Stimulated activated effector memory CD8-positive, alpha-beta T cell treated with anti-CD3 and anti-CD28 coated beads, Interleukin-12 subunit alpha, Interleukin-12 subunit beta, amount 100 ng/mL, for 72 hours (primary cell): Measurements from ENCODE around the gene TPK1.
"Not testable (repeated sequence)": the region's sequence is repeated elsewhere in the genome, so short reads cannot be mapped to it uniquely, and the experiment has no call there.

Source experiments
- ATAC-seq: fragments of 150-1000 bp; cut with Tn5 transposase; 2 replicates; pipeline ENCODE4 v1.10.0; 2021
- DNase-seq, 2 donors: peaks; one replicate each; pipeline ENCODE4 v3.0.0; 2021 to 2022; ENCODE audit warnings: low spot score in 2 of 2
- H3K27ac Mint-ChIP-seq: one replicate; pipeline ENCODE4 v1.8.0; 2022; ENCODE audit warnings: mild to moderate bottlenecking, mixed read lengths
- H3K36me3 Mint-ChIP-seq: one replicate; pipeline ENCODE4 v1.8.0; 2022; ENCODE audit warnings: mild to moderate bottlenecking, mixed read lengths
- H3K4me1 Mint-ChIP-seq: one replicate; pipeline ENCODE4 v1.8.0; 2022; ENCODE audit warnings: mixed read lengths
- H3K4me3 Mint-ChIP-seq: one replicate; pipeline ENCODE4 v1.8.0; 2022; ENCODE audit warnings: mild to moderate bottlenecking, mixed read lengths
- H3K9me3 Mint-ChIP-seq: one replicate; pipeline ENCODE4 v1.8.0; 2022; ENCODE audit warnings: mixed read lengths

TPK1 gene

DNA sequence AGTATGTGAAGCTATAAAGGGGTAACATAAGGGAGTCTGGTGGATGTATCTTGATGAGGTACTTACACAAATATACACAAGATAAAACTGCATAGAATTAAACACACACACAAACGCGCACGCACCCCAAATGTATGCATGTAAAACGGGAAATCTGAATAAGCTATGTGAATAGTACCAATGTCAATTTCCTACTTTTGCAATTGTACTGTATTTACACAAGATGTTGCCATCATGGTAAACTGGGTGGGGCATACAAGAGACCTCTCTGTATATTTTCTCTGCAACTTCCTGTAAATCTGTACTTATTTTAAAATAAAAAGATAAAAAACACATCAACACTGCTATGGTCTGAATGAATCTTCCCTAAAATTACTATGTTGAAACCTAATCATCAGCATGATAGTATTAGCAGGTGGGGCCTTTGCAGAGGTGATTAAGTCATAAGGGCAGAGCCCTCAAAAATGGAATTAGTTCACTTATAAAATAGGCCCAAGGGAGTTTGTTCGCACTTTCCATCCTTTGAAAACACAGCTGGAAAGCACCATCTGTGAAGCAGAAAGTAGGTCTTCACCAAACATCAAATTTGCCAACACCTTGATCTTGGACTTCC is 30.1 kb downstream of the TPK1 start:
- no peak overlapping the region for H3K27ac Mint-ChIP-seq
- peaks cover 8% of the 10 kb centered on the region for H3K4me1 Mint-ChIP-seq
- H3K36me3 Mint-ChIP-seq: no peaks in the 10 kb centered on the region
- no peak overlapping the region for H3K4me3 Mint-ChIP-seq
- ATAC-seq: no peak
- DNase-seq: no peak
- H3K9me3 Mint-ChIP-seq: no peaks in the 10 kb centered on the region

DNA sequence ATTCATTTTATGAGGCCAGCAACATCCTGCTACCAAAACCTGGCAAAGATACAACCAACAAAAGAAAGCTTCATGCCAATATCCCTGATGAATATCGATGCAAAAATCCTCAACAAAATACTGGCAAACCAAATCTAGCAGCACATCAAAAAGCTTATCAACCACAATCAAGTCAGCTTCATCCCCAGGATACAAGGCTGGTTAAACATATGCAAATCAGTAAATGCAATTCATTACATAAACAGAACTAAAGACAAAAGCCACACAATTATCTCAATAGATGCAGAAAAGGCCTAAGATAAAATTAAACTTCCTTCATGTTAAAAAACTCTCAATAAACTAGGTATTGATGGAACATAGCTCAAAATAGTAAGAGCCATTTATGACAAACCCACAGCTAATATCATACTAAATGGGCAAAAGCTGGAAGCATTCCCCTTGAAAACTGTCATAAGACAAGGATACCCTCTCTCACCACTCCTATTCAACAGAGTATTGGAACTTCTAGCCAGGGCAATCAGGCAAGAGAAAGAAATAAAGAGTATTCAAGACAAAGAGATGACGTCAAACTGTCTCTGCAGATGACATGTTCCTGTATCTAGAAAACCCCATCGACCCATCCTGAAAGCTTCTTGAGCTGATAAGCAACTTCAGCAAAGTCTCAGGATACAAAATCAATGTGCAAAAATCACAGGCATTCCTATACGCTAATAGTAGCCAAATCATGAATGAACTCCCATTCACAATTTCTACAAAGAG is 35.0 kb downstream of the TPK1 start:
- not testable (repeated sequence) for H3K4me3 Mint-ChIP-seq, DNase-seq, H3K36me3 Mint-ChIP-seq, H3K9me3 Mint-ChIP-seq, H3K27ac Mint-ChIP-seq, ATAC-seq
- peaks cover 20% of the 10 kb centered on the region for H3K4me1 Mint-ChIP-seq

DNA sequence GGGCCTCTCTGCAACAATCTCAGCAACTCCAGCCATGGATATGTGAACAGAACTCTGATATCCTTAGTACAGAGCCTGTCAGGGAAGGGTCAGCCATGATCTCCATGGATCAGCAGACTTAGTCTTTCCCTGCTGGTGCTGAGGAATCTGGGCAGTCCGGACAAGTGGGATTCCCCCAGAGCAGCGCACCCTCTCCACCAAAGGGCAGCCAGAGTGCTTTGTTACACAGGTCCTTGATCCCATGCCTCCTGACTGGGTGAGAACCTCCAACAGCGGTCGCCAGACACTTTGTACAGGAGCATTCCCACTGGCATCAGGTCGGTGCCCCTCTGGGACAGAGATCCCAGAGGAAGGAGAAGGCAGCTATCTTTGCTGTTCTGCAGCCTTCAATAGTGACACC is 38.9 kb downstream of the TPK1 start:
- H3K9me3 Mint-ChIP-seq: peaks cover 4% of the 10 kb centered on the region
- ATAC-seq (no peak), DNase-seq (no peak)
- H3K4me1 Mint-ChIP-seq: peaks cover 25% of the 10 kb centered on the region
- no peak overlapping the region for H3K27ac Mint-ChIP-seq
- H3K36me3 Mint-ChIP-seq: no peaks in the 10 kb centered on the region
- H3K4me3 Mint-ChIP-seq: no peak overlapping the region

DNA sequence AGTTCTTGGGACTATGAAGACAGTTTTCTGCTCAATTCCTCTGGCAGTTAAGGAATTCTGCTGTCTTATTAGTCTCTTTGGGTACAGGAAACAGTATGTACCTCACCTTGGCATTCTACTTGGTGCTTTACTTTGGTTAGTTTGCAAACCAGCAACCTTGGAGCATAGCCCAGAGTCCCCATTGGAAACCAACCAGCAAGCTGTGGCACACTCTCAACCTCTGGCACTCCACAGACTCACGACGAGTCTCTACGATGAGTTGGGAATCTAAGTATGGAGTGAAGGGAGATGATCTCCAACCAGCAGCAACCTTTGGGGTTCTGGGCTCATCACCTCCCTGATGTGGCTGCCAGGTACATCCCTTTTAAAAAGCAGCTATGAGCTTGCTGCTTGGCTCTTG is 43.8 kb downstream of the TPK1 start:
- no peaks in the 10 kb centered on the region for H3K36me3 Mint-ChIP-seq
- H3K9me3 Mint-ChIP-seq: no peaks in the 10 kb centered on the region
- no peak for ATAC-seq
- H3K4me1 Mint-ChIP-seq: peaks cover 6% of the 10 kb centered on the region
- no peak overlapping the region for H3K27ac Mint-ChIP-seq
- no peak for DNase-seq
- H3K4me3 Mint-ChIP-seq: no peak overlapping the region

DNA sequence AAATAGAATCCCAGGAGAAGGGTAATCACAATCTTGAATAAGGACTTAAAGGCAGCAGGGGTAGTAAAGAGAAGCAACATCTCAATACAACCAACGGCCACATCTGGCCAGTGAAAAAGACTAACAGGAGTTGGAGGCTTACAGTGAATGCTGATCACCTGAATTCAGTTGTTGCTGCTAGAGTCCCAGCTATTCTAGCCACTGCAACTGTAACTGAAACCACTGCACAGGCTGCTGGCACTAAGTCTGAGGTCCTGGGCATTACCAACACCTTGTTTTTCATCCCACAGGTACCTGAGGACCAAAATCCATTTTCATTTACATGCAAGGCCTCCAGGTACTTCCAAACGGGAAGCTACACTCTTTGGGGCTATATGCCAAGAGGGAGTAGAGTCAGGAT is 44.4 kb downstream of the TPK1 start:
- Mint-ChIP-seq H3K4me3 (no peak overlapping the region), H3K4me1 (peaks cover 6% of the 10 kb centered on the region), H3K27ac (peak overlapping the region; percentile 43), H3K9me3 (no peaks in the 10 kb centered on the region), H3K36me3 (no peaks in the 10 kb centered on the region)
- DNase-seq (no peak), ATAC-seq (no peak)

DNA sequence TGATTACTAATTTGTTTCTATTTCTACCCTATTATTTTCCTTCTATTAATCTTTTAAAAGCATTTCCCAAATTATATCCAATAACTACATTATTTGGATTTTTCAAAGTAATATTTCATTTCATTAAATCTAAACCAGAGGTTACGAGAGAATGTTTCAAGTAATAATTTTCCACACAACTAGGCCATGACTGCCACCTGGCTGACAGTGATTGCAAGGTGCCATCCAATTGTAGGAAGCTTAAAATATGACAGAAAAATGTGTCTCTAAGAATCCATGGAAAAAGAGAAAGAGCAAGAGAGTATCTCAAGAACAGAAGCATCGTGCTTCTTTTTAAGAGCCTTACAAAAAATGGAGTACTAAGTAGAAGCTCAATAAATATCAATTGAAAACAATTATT is 48.7 kb downstream of the TPK1 start:
- no peaks in the 10 kb centered on the region for H3K4me1 Mint-ChIP-seq
- ATAC-seq: no peak
- H3K36me3 Mint-ChIP-seq: no peaks in the 10 kb centered on the region
- no peak overlapping the region for H3K27ac Mint-ChIP-seq
- H3K9me3 Mint-ChIP-seq: no peaks in the 10 kb centered on the region
- H3K4me3 Mint-ChIP-seq: no peak overlapping the region
- no peak for DNase-seq

DNA sequence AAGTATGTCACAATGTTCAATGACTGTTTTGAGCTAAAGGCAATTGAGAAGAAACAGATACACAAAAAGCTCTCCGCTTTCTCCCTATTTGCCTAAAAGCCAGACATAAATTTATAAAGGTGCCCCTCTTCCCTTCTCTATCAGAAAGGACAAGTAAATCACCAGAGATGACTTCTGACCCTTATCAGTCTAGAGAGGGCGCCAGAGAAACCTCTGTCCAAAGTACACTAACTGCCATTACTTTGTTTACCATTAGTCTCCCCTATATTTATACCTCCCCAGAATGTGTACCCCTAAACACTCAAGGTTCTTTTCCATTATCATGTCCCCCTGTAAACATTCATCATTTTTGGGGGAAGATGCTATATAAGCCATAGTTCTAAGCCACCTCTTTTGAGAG is 49.3 kb downstream of the TPK1 start:
- Mint-ChIP-seq H3K36me3 (no peaks in the 10 kb centered on the region), H3K9me3 (no peaks in the 10 kb centered on the region), H3K4me1 (no peaks in the 10 kb centered on the region), H3K27ac (no peak overlapping the region), H3K4me3 (no peak overlapping the region)
- DNase-seq (no peak), ATAC-seq (peak; percentile 62)

DNA sequence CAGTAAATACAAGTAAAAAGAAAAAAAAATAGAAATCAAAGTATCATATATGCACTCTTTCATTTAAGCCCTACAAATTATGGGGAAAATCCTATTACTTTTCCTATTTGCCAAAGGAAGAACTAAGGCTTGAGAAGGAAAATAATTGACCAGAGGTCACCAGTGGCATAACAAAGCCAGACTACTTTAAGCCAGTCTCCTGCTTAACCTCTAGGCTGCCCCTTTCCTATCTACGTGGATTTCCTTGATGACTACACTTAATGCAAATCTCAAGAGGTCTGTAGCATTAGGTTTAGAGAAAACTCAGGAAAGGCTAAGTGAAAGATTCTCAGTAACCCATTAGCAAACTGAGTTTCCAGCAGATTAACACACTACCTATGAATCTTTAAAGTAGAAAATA is 49.8 kb downstream of the TPK1 start:
- no peak overlapping the region for H3K4me3 Mint-ChIP-seq
- ATAC-seq (no peak), DNase-seq (no peak)
- H3K9me3 Mint-ChIP-seq: no peaks in the 10 kb centered on the region
- H3K27ac Mint-ChIP-seq: no peak overlapping the region
- no peaks in the 10 kb centered on the region for H3K4me1 Mint-ChIP-seq
- no peaks in the 10 kb centered on the region for H3K36me3 Mint-ChIP-seq

DNA sequence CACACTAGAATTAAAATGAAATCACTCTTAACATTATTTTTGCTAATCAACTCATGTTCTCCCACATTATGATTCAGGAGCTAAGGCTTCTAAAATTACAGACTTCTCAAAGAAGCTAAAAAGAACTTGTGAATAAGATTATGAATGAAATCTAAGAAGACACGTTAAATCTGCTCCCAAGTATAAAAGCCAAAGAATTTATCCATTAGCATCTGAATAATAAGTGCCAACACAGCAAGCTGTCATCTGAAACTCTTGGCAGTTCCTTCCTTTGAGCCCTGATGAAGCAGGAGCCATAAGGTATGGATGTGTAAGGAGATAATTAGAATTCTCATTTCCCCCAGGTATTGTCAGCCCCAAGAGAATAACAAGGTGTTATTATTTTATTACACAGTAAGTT is 50.3 kb downstream of the TPK1 start:
- DNase-seq: no peak
- H3K4me1 Mint-ChIP-seq: no peaks in the 10 kb centered on the region
- no peak overlapping the region for H3K27ac Mint-ChIP-seq
- H3K36me3 Mint-ChIP-seq: no peaks in the 10 kb centered on the region
- no peaks in the 10 kb centered on the region for H3K9me3 Mint-ChIP-seq
- ATAC-seq: no peak
- no peak overlapping the region for H3K4me3 Mint-ChIP-seq

DNA sequence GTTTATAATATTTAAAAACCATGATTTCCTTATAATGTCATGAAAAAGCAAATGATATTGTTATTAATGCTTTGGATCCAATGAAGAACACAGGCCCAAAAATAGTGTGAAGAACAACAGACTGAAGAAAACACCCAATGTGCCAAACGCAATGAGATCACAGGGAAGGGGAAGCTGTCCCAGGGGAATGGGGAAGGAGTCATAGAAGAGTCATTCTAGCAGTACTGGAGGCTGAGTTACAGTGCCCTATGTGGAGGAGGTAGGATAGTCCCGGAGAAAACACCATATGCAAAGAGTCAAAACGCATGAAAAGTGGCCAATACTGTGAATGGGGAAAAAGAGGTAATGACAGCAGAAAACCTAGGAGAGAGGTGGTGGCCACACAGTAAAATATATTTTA is 50.9 kb downstream of the TPK1 start:
- Mint-ChIP-seq H3K4me3 (no peak overlapping the region), H3K36me3 (no peaks in the 10 kb centered on the region), H3K4me1 (no peaks in the 10 kb centered on the region), H3K27ac (no peak overlapping the region), H3K9me3 (no peaks in the 10 kb centered on the region)
- no peak for DNase-seq
- ATAC-seq: no peak

DNA sequence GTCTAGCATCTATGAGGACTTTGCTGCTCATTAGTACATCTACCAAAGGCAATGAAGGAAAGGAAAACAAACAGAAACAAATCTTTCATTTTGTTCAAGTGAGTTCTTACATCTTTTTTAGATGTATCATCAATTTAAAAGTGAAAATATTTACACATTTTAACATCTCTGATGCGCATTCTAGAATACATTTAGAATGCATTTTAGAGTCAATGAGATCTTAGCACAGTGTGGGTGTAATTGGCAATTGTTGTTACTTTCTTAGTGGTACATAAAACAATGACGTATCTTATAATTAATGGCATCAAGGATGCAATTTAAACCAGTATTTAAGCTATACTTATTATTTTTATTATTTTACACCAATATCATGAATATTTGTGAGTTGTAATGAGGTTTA is 51.4 kb downstream of the TPK1 start:
- Mint-ChIP-seq H3K36me3 (no peaks in the 10 kb centered on the region), H3K27ac (no peak overlapping the region)
- ATAC-seq: no peak

DNA sequence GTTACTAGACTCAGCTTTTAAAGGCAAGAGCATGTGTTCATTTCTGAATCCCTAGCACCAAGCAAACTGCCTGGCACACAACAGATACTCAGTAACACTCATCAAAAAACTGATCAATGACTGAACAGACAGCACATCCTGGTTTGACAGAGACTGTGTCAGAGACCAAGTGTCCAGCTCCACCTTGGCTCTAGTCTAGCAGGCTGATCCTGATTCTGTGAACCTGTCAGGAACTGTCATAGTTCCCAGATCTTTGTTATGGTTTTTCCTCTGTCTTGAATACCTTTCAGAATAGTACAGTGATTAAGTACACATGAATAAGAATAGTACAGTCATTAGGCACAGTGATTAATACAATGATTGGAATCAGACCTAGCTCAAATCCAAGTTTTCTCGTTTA is 53.0 kb downstream of the TPK1 start:
- H3K4me3 Mint-ChIP-seq: no peak overlapping the region
- ATAC-seq: no peak
- H3K36me3 Mint-ChIP-seq: no peaks in the 10 kb centered on the region
- no peaks in the 10 kb centered on the region for H3K4me1 Mint-ChIP-seq
- no peak for DNase-seq
- H3K27ac Mint-ChIP-seq: no peak overlapping the region
- no peaks in the 10 kb centered on the region for H3K9me3 Mint-ChIP-seq

More for the DNA sequence above, 51.4 kb downstream of the TPK1 start:
- H3K9me3 Mint-ChIP-seq: no peaks in the 10 kb centered on the region
- H3K4me3 Mint-ChIP-seq: no peak overlapping the region
- DNase-seq: no peak
- H3K4me1 Mint-ChIP-seq: no peaks in the 10 kb centered on the region

DNA sequence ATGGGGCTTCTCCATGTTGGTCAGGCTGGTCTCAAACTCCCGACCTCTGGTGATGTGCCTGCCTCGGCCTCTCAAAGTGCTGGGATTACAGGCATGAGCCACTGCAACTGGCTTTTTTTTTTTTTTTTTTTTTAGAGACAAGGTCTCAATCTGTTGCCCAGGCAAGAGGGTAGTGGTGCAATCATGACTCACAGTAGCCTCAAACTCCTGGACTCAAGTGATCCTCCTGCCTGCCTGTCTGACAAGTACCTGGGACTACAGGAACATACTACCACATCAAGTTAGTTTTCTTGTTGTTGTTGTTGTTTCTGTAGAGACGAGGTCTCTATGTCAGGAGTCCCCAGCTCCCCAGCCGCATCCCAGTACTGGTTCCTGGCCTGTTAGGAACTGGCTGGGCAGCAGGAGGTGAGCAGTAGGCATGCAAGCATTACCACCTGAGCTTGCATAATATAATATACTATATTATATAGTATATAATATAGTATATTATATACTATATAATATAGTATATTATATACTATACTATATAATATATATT is 55.7 kb downstream of the TPK1 start:
- H3K27ac Mint-ChIP-seq: no peak overlapping the region
- no peaks in the 10 kb centered on the region for H3K9me3 Mint-ChIP-seq
- ATAC-seq (no peak), DNase-seq (no peak)
- no peaks in the 10 kb centered on the region for H3K4me1 Mint-ChIP-seq
- no peak overlapping the region for H3K4me3 Mint-ChIP-seq
- no peaks in the 10 kb centered on the region for H3K36me3 Mint-ChIP-seq

DNA sequence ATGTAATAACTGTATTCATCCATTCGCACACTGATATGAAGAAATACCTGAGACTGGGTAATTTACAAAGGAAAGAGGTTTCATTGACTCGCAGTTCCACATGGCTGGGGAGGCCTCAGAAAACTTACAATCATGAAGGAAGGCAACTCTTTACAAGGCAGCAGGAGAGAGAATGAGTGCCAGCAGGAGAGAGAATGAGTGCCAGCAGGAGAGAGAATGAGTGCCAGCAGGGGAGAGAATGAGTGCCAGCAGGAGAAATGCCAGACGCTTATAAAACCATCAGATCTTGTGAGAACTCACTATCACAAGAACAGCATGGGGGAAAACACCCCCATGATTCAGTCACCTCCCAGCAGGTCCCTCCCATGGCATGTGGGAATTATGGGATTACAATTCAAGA is 58.0 kb downstream of the TPK1 start:
- not testable (repeated sequence) for DNase-seq, ATAC-seq, H3K27ac Mint-ChIP-seq, H3K4me1 Mint-ChIP-seq, H3K9me3 Mint-ChIP-seq, H3K36me3 Mint-ChIP-seq, H3K4me3 Mint-ChIP-seq

DNA sequence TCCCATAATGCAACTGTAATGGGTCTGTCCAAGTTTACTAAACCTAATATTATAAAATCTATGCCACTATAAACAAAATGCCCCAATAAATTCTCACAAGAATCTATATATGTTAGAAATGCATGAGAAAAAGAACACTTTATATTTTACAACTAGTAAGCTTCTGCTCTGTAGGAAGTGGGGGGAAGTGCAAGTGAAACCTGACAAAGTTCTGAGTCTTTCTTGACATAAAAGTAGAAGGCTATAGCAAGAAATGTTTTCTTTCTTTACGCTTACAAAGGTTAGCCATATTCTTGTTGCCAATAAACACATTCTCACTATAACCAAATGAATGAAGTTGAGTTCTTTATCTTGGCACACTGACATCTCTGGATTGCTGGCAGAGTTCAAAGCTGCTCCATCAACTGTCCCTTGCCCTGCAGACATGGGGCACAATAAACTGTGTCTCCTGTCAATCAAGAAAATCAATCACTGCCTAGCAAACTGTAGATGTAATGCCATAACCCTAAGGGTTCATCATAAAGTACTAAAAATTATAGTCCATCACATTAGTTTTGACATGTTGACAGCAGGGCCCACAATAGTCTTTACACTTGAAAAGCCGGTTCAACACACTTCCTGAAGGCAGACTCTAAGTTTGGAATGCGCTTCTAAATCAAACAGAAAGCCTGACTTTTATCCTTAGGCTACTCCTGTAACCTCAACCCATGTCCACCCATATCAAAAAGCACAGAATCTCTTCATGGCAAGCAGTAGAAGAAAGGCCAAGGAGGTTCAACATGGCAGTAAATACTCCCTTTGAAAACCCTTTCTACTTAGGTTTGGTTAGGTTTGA is 58.6 kb downstream of the TPK1 start:
- ATAC-seq: no peak
- H3K4me3 Mint-ChIP-seq: no peak overlapping the region
- H3K9me3 Mint-ChIP-seq: no peaks in the 10 kb centered on the region
- H3K27ac Mint-ChIP-seq: no peak overlapping the region
- no peaks in the 10 kb centered on the region for H3K4me1 Mint-ChIP-seq
- no peaks in the 10 kb centered on the region for H3K36me3 Mint-ChIP-seq
- no peak for DNase-seq

DNA sequence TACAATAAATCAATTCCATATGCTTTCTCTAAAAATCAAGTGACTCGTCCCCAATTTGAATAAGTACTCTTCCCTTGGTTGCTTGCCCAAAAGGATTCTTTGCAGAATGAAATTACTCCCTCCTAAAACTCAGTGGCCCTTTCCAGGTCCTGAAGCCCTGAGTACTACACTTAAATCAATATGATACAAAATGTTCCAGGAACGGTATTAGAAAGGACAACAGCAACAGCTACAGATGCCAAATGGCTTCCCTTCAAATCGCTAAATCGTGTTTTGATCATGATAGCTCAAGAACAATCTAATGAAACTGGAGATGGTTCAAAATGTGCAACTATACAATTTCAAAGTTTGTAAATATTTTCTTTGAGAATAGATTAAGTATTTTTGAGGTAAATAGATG is 59.4 kb downstream of the TPK1 start:
- DNase-seq (no peak), ATAC-seq (no peak)
- H3K4me3 Mint-ChIP-seq: no peak overlapping the region
- H3K9me3 Mint-ChIP-seq: no peaks in the 10 kb centered on the region
- peaks cover 2% of the 10 kb centered on the region for H3K4me1 Mint-ChIP-seq
- no peaks in the 10 kb centered on the region for H3K36me3 Mint-ChIP-seq
- H3K27ac Mint-ChIP-seq: no peak overlapping the region
